C4-2B (cell line): ENCODE measurements around the gene DPY19L2.
"Not testable (repeated sequence)": the region's sequence is repeated elsewhere in the genome, so short reads cannot be mapped to it uniquely, and the experiment has no call there.

Source experiments
- H3K27ac ChIP-seq: fragments of 450-650 bp; 2 replicates; pipeline ENCODE4 v1.5.1; 2017
- ZFX ChIP-seq: fragments of 450-650 bp; IDR thresholded peaks from 2 replicates; pipeline ENCODE4 v1.6.1; 2017
- TF ChIP-seq, protein P1 (sequence below): fragments of 450-650 bp; conservative IDR thresholded peaks from 2 replicates; pipeline ENCODE4 v1.5.1; 2017; ENCODE audit warnings: mild to moderate bottlenecking

DPY19L2 gene

GRCh38 chr12:63551397-63551796 lies 116.9 kb downstream of the DPY19L2 start:
- not testable (repeated sequence) for H3K27ac ChIP-seq

- H3K27ac ChIP-seq, result not testable (repeated sequence)
These were observed 119.3 kb downstream of the DPY19L2 start for GRCh38 chr12:63549034-63549433.

GRCh38 chr12:63545298-63545916 lies 122.9 kb downstream of the DPY19L2 start:
- H3K27ac ChIP-seq, result not testable (repeated sequence)

GRCh38 chr12:63538656-63539055 lies 129.6 kb downstream of the DPY19L2 start:
- H3K27ac ChIP-seq, result not testable (repeated sequence)

GRCh38 chr12:63537838-63538237 lies 130.5 kb downstream of the DPY19L2 start:
- H3K27ac ChIP-seq, result not testable (repeated sequence)

- not testable (repeated sequence) for H3K27ac ChIP-seq
These were observed 138.7 kb downstream of the DPY19L2 start for GRCh38 chr12:63529641-63530040.

GRCh38 chr12:63525831-63526230 lies 142.5 kb downstream of the DPY19L2 start:
- TF ChIP-seq ZFX, result no peak
- TF ChIP-seq, protein P1, sequence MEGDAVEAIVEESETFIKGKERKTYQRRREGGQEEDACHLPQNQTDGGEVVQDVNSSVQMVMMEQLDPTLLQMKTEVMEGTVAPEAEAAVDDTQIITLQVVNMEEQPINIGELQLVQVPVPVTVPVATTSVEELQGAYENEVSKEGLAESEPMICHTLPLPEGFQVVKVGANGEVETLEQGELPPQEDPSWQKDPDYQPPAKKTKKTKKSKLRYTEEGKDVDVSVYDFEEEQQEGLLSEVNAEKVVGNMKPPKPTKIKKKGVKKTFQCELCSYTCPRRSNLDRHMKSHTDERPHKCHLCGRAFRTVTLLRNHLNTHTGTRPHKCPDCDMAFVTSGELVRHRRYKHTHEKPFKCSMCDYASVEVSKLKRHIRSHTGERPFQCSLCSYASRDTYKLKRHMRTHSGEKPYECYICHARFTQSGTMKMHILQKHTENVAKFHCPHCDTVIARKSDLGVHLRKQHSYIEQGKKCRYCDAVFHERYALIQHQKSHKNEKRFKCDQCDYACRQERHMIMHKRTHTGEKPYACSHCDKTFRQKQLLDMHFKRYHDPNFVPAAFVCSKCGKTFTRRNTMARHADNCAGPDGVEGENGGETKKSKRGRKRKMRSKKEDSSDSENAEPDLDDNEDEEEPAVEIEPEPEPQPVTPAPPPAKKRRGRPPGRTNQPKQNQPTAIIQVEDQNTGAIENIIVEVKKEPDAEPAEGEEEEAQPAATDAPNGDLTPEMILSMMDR, result no peak
- H3K27ac ChIP-seq, result no peak overlapping the region

GRCh38 chr12:63521706-63522105 lies 146.6 kb downstream of the DPY19L2 start:
- TF ChIP-seq, protein P1, result no peak
- TF ChIP-seq ZFX, result no peak
- H3K27ac ChIP-seq, result no peak overlapping the region
